ENCODE data around the gene PPARD. TPM values are rescaled to one million over a fixed set of nuclear protein-coding genes. Genes with fewer than 3 reads are reported as not detected.

PPARD gene
- total RNA-seq, 1 donor from 2014 or later = 30.2 TPM

GRCh38 chr6:35474131-35474941 lies 132.0 kb downstream of the PPARD start:
- intact Hi-C loops (cut with DNase I) = no loop called here
- H3K27me3 ChIP-seq (ENCODE audit: low read depth) = no peaks in the 10 kb centered on the region
- DNase-seq (no peak), ATAC-seq (peak in 1 of 2 donors; percentile 10)
- H3K27ac ChIP-seq = no peak overlapping the region
- peaks cover 28% of the 10 kb centered on the region for H3K4me1 ChIP-seq
- H3K36me3 ChIP-seq = peaks cover 75% of the 10 kb centered on the region
- no peak overlapping the region for H3K4me3 ChIP-seq
- H3K9me3 ChIP-seq = no peaks in the 10 kb centered on the region
- no peak for TF ChIP-seq CTCF (IDR thresholded peaks at IDR 0.05)

GRCh38 chr6:35474942-35475570 lies 132.7 kb downstream of the PPARD start:
- TF ChIP-seq CTCF (IDR thresholded peaks at IDR 0.05) = no peak
- H3K4me3 ChIP-seq = no peak overlapping the region
- intact Hi-C loops (cut with DNase I) = no loop called here
- no peak for ATAC-seq
- DNase-seq = no peak
- H3K27me3 ChIP-seq (ENCODE audit: low read depth) = no peaks in the 10 kb centered on the region
- H3K4me1 ChIP-seq = peaks cover 21% of the 10 kb centered on the region
- no peak overlapping the region for H3K27ac ChIP-seq
- peaks cover 76% of the 10 kb centered on the region for H3K36me3 ChIP-seq
- no peaks in the 10 kb centered on the region for H3K9me3 ChIP-seq

GRCh38 chr6:35475573-35475972 lies 133.2 kb downstream of the PPARD start:
- ATAC-seq = no peak

GRCh38 chr6:35476004-35476403 lies 133.6 kb downstream of the PPARD start:
- Histone ChIP-seq H3K4me1 (peaks cover 12% of the 10 kb centered on the region), H3K4me3 (no peak overlapping the region), H3K27me3 (ENCODE audit: low read depth) (no peaks in the 10 kb centered on the region), H3K36me3 (peaks cover 71% of the 10 kb centered on the region), H3K27ac (no peak overlapping the region), H3K9me3 (no peaks in the 10 kb centered on the region)
- no peak for ATAC-seq
- DNase-seq = no peak
- no peak for TF ChIP-seq CTCF (IDR thresholded peaks at IDR 0.05)
- intact Hi-C loops (cut with DNase I) = no loop called here

More at GRCh38 chr6:35475573-35475972, 133.2 kb downstream of the PPARD start:
- no peak for TF ChIP-seq CTCF (IDR thresholded peaks at IDR 0.05)
- Histone ChIP-seq H3K27ac (no peak overlapping the region), H3K4me3 (no peak overlapping the region), H3K27me3 (ENCODE audit: low read depth) (no peaks in the 10 kb centered on the region), H3K9me3 (no peaks in the 10 kb centered on the region), H3K4me1 (peaks cover 16% of the 10 kb centered on the region), H3K36me3 (peaks cover 74% of the 10 kb centered on the region)
- DNase-seq = no peak
- intact Hi-C loops (cut with DNase I) = no loop called here

GRCh38 chr6:35477028-35477427 lies 134.7 kb downstream of the PPARD start:
- Histone ChIP-seq H3K27me3 (ENCODE audit: low read depth) (no peaks in the 10 kb centered on the region), H3K36me3 (peaks cover 67% of the 10 kb centered on the region), H3K4me1 (peaks cover 8% of the 10 kb centered on the region), H3K27ac (no peak overlapping the region), H3K9me3 (no peaks in the 10 kb centered on the region), H3K4me3 (no peak overlapping the region)
- ATAC-seq (no peak), DNase-seq (no peak)
- intact Hi-C loops (cut with DNase I) = no loop called here
- no peak for TF ChIP-seq CTCF (IDR thresholded peaks at IDR 0.05)

Small RNA genes within 50 kb of the gene (microRNA-seq; reads per million reads assigned to microRNA genes)
- gene MIR7111 (ENCODE audit: borderline number of aligned reads) = not detected

Other genes starting within 250 kb of the PPARD start
- gene TCP11, start 201.2 kb upstream of the PPARD start, total RNA-seq = not detected
- 0.56 TPM for gene SCUBE3, start 128.6 kb upstream of the PPARD start, total RNA-seq
- gene ZNF76, start 82.8 kb upstream of the PPARD start, total RNA-seq = 39.4 TPM
- 21.5 TPM for gene DEF6, start 44.7 kb upstream of the PPARD start, total RNA-seq
- 9.0 TPM for gene FANCE, start 109.8 kb downstream of the PPARD start, total RNA-seq
- gene RPL10A, start 125.8 kb downstream of the PPARD start, total RNA-seq = 1,025 TPM
- gene TEAD3, start 154.5 kb downstream of the PPARD start, total RNA-seq = 17.0 TPM
- not detected for gene TULP1, start 170.3 kb downstream of the PPARD start, total RNA-seq

All from lower lobe of right lung (tissue), 2 donors.